Stimulated activated memory B cell treated with anti-CD40 and anti-IgM and Interleukin-4, amounts not matched to agents 10 μg/mL and 1 μg/mL and 100 μg/mL, for 72 hours (primary cell): ENCODE data around the gene SIRT2.

Source experiments
- ATAC-seq: fragments of 150-1000 bp; cut with Tn5 transposase; 2 replicates; pipeline ENCODE4 v1.10.0; 2021
- H3K27ac Mint-ChIP-seq: one replicate; pipeline ENCODE4 v1.8.0; 2022; ENCODE audit warnings: mild to moderate bottlenecking, mixed read lengths
- H3K27me3 Mint-ChIP-seq: one replicate; pipeline ENCODE4 v1.8.0; 2022; ENCODE audit warnings: mixed read lengths
- H3K36me3 Mint-ChIP-seq: one replicate; pipeline ENCODE4 v1.8.0; 2022; ENCODE audit warnings: mixed read lengths
- H3K4me1 Mint-ChIP-seq: one replicate; pipeline ENCODE4 v1.8.0; 2022; ENCODE audit warnings: mixed read lengths
- H3K4me3 Mint-ChIP-seq: one replicate; pipeline ENCODE4 v1.8.0; 2022; ENCODE audit warnings: mild to moderate bottlenecking, moderate library complexity, mixed read lengths
- H3K9me3 Mint-ChIP-seq: one replicate; pipeline ENCODE4 v1.8.0; 2022; ENCODE audit warnings: mixed read lengths

Gene SIRT2

DNA sequence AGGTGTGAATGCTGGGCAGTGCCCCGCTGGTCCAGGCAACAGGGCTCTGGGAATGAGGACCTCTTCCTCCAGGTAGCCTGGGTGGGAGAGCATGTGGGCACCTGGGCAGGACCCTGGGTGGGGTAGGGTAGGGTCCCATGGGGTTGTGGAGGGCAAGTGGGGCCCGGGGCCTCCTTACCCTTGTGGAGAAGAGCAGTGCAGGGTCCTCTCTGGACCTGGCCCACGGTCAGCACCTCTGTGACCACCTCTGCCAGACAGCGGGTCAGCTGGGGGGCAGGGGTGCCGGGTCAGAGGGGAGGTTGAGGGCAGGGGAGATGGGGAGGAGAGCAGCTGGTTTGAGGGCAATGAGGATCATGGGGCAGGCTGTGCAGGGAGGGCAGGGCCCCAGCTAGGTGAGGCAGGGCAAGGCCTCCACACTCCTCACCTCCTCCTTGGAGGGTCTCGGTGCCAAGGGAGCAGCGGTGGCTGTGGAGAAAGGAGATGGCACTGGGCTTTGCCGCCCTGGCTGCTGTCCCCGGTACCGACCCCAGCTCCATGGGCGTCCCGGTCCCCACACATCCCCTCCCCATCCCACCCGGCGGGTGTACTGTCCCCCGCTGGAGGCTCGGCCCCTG lies 12.1 kb upstream of the SIRT2 start:
- Mint-ChIP-seq H3K27ac (no peak overlapping the region), H3K4me1 (peaks cover 9% of the 10 kb centered on the region), H3K4me3 (no peak overlapping the region), H3K36me3 (peaks cover 62% of the 10 kb centered on the region), H3K27me3 (peaks cover 10% of the 10 kb centered on the region), H3K9me3 (no peaks in the 10 kb centered on the region)
- peak; percentile 34 for ATAC-seq

DNA sequence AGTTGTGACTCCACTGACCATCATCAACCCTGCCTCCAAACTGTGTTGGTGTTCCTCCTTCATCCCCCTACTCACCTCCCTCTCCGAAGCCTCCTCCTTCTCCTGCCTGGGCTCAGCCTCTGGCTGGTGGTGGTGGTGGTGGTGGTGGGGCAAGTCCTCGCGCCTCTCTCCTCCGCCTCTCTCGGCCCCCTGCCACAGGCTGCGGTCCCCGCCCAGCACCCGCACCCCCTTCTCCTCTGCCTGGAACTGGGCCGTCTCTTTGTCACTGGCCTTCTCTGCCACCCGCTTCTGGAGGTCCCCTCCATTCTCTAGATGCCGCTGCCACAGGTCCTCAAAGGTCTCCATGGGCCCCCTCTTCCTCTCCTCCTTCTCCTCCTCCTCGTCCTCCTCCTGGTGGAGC lies 11.1 kb upstream of the SIRT2 start:
- no peak overlapping the region for H3K4me3 Mint-ChIP-seq

DNA sequence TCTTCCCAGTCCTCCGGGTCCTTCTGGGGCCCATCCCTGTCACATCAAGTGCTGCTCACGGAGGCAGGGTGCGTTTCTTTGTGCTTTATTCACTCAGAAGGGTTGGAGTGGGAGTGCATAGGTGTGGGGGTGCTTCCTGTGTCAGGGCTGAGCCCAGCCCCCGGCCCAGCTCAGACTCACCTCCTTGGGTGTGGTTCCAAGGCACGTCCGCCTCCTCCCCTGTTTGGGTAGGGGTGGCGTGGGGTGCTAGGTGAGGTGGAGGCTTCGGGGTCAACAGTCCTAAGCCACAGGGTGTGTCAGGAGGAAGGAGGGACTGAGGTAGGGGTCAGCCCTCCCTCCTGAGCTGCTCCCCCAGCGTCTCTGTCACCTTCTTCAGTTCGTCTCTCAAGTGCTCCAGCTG lies 9.5 kb upstream of the SIRT2 start:
- Mint-ChIP-seq H3K4me1 (peaks cover 16% of the 10 kb centered on the region), H3K36me3 (peaks cover 56% of the 10 kb centered on the region), H3K4me3 (no peak overlapping the region), H3K27me3 (peaks cover 10% of the 10 kb centered on the region), H3K27ac (no peak overlapping the region), H3K9me3 (no peaks in the 10 kb centered on the region)
- no peak for ATAC-seq

More for the DNA sequence above, 11.1 kb upstream of the SIRT2 start:
- no peak for ATAC-seq
- H3K4me1 Mint-ChIP-seq: peaks cover 9% of the 10 kb centered on the region
- no peak overlapping the region for H3K27ac Mint-ChIP-seq
- peaks cover 53% of the 10 kb centered on the region for H3K36me3 Mint-ChIP-seq
- peaks cover 10% of the 10 kb centered on the region for H3K27me3 Mint-ChIP-seq
- no peaks in the 10 kb centered on the region for H3K9me3 Mint-ChIP-seq

DNA sequence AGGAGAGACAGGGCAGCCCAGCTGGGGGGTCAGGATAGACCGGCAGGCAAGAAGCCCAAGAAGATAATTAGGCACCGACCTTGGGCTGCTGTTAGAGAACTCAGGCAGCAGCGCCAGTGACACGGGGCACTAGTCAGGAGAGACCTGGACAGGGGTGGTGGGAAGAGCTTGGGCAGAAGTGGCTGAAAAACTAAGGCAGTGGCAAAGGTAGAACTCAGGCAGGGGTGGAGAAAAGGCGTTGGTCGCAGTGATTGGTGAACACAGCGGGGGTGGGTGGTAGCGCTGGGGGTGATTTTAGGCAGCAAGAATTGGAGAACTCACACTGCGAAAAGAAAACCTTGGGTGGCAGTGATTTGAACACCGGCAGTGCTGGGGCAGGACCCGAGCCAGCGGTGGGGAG lies 8.3 kb upstream of the SIRT2 start:
- peaks cover 51% of the 10 kb centered on the region for H3K36me3 Mint-ChIP-seq
- H3K27me3 Mint-ChIP-seq: peaks cover 10% of the 10 kb centered on the region
- H3K4me1 Mint-ChIP-seq: peaks cover 10% of the 10 kb centered on the region
- H3K4me3 Mint-ChIP-seq: no peak overlapping the region
- no peak overlapping the region for H3K27ac Mint-ChIP-seq
- ATAC-seq: no peak
- no peaks in the 10 kb centered on the region for H3K9me3 Mint-ChIP-seq

DNA sequence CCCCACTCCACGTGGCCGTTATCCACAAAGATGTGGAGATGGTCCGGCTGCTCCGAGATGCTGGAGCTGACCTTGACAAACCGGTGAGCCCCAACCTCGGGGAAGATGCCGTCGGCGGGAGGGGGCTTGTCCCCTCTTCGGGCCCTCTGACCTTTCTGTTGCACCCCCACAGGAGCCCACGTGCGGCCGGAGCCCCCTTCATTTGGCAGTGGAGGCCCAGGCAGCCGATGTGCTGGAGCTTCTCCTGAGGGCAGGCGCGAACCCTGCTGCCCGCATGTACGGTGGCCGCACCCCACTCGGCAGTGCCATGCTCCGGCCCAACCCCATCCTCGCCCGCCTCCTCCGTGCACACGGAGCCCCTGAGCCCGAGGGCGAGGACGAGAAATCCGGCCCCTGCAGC lies 7.8 kb upstream of the SIRT2 start:
- ATAC-seq: no peak
- Mint-ChIP-seq H3K4me3 (no peak overlapping the region), H3K36me3 (peaks cover 51% of the 10 kb centered on the region), H3K9me3 (no peaks in the 10 kb centered on the region), H3K4me1 (peaks cover 7% of the 10 kb centered on the region), H3K27ac (no peak overlapping the region), H3K27me3 (peaks cover 10% of the 10 kb centered on the region)

DNA sequence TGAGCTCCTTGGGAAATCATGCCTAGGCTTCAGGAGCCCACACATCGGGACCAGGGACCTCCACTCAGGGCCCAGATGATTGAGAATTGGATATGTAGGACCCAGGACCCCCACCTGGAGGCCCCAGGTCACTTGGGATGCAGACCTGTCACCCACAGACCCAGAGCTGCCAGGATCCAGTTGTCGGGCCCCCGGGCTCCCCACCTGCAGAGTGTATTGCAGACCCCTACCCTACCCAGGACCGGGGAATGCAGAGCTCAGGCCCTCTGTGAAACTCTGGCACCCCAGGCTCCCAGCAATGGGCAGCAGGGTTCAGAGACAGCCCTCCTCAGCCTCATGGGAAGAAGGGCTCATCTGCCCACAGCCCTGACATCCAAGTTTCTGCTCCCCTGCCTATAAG lies 6.2 kb upstream of the SIRT2 start:
- peaks cover 53% of the 10 kb centered on the region for H3K36me3 Mint-ChIP-seq
- H3K9me3 Mint-ChIP-seq: no peaks in the 10 kb centered on the region
- H3K4me3 Mint-ChIP-seq: no peak overlapping the region
- H3K27ac Mint-ChIP-seq: no peak overlapping the region
- peaks cover 17% of the 10 kb centered on the region for H3K4me1 Mint-ChIP-seq
- no peak for ATAC-seq
- peaks cover 3% of the 10 kb centered on the region for H3K27me3 Mint-ChIP-seq

DNA sequence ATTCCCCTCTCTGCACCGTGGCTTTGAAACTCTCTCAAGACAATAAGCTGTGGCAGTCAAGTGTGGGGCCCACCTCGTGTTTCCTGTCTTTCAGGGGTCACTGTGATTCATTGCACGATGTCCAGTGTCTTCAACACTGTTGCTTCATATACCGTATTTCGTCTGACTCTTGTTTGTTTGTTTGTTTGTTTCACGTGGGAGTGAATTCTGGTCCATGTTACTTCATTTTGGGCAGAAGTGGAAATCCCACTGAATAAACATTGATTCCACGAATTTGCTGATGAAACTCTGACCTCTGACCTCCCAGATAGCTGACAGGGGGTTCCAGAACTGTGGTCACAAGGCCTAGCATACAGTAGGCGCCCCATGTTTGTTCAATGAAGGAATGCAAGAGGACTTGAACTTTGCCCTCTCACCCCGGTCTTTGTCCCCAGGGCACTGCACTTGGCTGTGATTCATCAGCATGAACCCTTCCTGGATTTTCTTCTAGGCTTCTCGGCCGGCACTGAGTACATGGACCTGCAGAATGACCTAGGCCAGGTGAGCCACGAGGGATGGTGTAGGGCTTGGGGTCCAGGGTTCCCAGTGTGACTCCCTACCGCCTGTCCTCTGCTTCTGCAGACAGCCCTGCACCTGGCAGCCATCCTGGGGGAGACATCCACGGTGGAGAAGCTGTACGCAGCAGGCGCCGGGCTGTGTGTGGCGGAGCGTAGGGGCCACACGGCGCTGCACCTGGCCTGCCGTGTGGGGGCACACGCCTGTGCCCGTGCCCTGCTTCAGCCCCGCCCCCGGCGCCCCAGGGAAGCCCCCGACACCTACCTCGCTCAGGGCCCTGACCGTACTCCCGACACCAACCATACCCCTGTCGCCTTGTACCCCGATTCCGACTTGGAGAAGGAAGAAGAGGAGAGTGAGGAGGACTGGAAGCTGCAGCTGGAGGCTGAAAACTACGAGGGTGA lies 5.4 kb upstream of the SIRT2 start:
- no peak overlapping the region for H3K4me3 Mint-ChIP-seq
- H3K27me3 Mint-ChIP-seq: no peaks in the 10 kb centered on the region
- H3K9me3 Mint-ChIP-seq: no peaks in the 10 kb centered on the region
- peak; percentile 58 for ATAC-seq
- peaks cover 50% of the 10 kb centered on the region for H3K36me3 Mint-ChIP-seq
- H3K4me1 Mint-ChIP-seq: peaks cover 23% of the 10 kb centered on the region
- H3K27ac Mint-ChIP-seq: no peak overlapping the region

DNA sequence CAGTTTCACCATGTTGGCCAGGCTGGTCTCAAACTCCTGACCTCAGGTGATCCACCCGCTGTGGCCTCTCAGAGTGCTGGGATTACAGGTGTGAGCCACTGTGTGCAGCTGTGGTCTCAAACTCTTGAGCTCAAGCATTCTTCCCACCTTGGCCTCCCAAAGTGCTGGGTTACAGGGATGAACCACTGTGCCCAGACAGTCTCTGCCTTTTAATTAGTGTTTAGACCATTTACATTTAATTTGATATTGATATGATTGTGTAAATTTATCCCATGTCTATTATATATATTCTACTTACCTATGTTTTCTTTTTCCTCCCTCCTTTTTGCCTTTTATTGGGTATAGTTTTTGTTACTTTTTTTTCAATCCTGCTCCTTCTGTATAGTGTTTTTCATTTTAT lies 2.3 kb upstream of the SIRT2 start:
- Mint-ChIP-seq H3K9me3 (no peaks in the 10 kb centered on the region), H3K4me1 (peaks cover 45% of the 10 kb centered on the region), H3K4me3 (peak overlapping the region; percentile 27), H3K27ac (no peak overlapping the region), H3K36me3 (peaks cover 22% of the 10 kb centered on the region), H3K27me3 (no peaks in the 10 kb centered on the region)
- ATAC-seq: no peak

DNA sequence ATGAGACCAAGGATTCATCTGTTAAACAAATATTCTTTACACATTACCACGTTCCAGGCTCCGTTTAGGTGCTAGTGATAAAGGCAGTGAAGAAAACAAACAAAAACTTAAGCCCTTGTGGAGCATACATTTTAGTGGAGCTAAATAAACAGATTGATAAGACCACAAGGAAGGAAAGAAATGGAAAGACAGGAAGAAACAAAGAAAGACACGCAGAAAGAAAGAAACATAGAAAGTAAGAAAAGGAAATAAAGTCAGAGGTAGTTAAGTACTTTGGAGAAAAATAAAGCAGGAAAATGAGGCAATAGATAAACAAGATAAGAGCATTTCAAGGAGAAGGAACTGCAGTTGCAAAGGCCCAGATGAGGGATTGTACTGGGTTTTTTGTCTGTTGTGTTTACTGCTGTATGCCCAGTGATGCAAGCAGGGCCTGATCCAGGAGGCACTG lies 1.3 kb upstream of the SIRT2 start:
- no peak for ATAC-seq
- Mint-ChIP-seq H3K9me3 (no peaks in the 10 kb centered on the region), H3K27ac (peak overlapping the region; percentile 88), H3K4me3 (peak overlapping the region; percentile 94), H3K4me1 (peaks cover 48% of the 10 kb centered on the region), H3K36me3 (peaks cover 22% of the 10 kb centered on the region), H3K27me3 (no peaks in the 10 kb centered on the region)

DNA sequence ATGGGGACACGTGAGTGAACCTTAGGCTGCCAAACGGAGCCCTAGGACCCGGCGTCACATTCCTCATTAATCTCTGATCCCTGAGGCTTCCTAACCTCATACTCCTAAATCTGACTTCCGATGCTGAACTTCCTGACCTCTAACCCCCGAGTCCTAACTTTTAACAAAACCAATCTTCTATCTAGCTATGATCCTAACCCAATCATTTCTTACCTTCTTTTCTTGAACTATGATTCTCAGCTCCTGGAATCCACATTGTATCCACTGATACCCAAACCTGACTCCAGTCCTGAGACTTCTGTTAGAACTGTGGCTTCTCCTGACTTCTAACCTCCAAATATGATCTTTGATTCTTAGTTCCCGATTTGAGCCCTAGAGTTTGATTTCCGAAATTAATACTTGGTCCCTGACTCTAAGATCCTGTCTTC lies 798 bp upstream of the SIRT2 start:
- ATAC-seq: no peak
- no peaks in the 10 kb centered on the region for H3K9me3 Mint-ChIP-seq
- peak overlapping the region; percentile 94 for H3K4me3 Mint-ChIP-seq
- H3K4me1 Mint-ChIP-seq: peaks cover 53% of the 10 kb centered on the region
- no peaks in the 10 kb centered on the region for H3K27me3 Mint-ChIP-seq
- peaks cover 21% of the 10 kb centered on the region for H3K36me3 Mint-ChIP-seq
- peak overlapping the region; percentile 88 for H3K27ac Mint-ChIP-seq

DNA sequence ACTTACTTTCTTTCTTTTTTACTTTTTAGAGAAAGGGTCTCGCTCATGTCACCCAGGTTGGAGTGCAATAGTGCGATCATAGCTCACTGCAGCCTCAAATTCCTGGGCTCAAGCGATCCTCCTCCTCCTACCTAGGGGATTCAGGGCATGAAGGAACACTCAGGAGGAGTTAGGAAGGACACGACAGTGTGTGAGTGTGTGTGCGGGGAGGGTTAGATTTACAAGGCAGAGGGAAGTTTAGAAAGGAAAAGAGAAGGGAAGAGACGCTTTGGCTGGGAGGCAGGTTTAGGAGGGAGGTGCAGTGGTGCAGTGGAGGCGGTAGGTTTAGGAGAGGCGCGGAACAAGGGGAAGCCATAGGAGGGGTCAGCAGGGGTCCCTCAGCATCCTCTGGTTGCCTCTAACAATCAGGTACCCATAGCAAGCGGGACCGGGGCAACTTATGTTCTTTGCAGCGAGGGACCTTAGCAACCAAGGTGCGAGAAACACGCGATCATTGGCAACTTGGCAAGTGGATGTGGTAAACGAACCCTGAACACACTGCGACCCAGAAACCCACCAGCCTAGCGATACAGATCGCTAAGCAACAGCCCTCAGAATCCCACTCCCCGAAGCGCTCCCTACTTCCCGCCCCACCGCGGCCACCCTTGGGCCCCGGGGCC lies 501 bp downstream of the SIRT2 start:
- no peak for ATAC-seq
- H3K27me3 Mint-ChIP-seq: no peaks in the 10 kb centered on the region
- H3K9me3 Mint-ChIP-seq: no peaks in the 10 kb centered on the region
- H3K36me3 Mint-ChIP-seq: peaks cover 18% of the 10 kb centered on the region
- peak overlapping the region; percentile 88 for H3K27ac Mint-ChIP-seq
- H3K4me3 Mint-ChIP-seq: peak overlapping the region; percentile 94
- peaks cover 55% of the 10 kb centered on the region for H3K4me1 Mint-ChIP-seq

DNA sequence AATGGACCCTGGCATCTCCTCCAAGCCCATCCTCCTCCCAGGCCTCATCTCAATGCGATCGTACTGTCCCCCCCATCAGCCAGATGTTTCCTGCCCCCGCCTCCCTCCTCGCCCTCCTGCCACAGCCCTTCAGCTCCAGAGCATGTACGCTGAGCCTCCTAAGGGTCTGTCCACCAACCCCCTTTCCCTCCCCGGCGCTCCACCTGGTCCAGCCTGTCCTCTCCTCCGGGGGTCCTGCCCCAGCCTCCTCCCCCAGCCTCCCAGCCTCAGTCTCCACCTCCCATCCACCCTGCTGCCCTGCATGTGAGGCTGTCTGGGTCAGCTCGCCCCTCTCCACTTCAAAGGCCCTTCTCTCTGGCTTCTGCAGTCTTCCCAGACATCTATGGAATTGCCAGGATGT lies 4.5 kb downstream of the SIRT2 start:
- Mint-ChIP-seq H3K36me3 (peaks cover 11% of the 10 kb centered on the region), H3K27me3 (no peaks in the 10 kb centered on the region), H3K4me3 (no peak overlapping the region), H3K4me1 (peaks cover 39% of the 10 kb centered on the region), H3K9me3 (no peaks in the 10 kb centered on the region), H3K27ac (peak overlapping the region; percentile 59)
- ATAC-seq: no peak

DNA sequence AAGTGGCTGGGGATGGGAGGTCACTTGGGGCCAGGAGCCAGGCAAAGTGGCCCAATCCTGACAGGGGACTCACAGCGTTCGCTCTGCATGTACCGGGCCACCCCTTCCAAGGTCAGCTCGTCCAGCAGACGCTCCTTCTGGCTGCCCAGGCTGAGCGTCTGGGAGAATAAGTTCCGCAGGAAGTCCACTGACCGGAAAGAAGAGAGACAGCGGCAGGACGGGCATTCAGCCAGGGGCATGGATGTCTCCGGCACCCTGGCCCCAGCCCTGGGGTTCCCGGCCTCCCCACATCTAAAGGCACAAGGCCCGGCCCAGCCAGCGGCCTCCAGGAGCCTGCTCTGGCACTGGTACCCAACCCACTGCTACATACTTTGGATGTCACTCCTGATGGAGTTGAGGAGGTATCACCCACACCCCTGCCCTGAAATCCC lies 6.1 kb downstream of the SIRT2 start:
- no peak for ATAC-seq
- no peaks in the 10 kb centered on the region for H3K9me3 Mint-ChIP-seq
- H3K4me3 Mint-ChIP-seq: no peak overlapping the region
- H3K27ac Mint-ChIP-seq: no peak overlapping the region
- no peaks in the 10 kb centered on the region for H3K27me3 Mint-ChIP-seq
- H3K36me3 Mint-ChIP-seq: peaks cover 17% of the 10 kb centered on the region
- H3K4me1 Mint-ChIP-seq: peaks cover 30% of the 10 kb centered on the region

DNA sequence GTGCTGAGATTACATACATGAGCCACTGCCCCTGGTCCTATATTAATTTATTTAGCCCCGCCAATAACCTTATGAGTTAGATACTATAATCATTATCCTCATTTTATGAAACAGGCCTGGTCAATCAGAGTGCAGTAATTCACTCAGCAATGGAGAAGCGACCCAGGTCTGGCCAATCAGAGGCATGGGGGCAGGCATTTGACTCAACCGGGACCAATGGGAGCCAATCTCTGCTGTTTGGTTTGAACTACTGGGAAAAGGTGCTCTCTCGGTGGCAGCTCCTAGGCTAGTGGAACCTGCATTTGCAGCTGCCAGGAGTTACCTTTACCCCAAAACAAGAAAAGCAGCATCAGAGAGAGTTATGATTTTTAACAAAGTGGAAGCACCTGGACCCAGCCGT lies 6.6 kb downstream of the SIRT2 start:
- Mint-ChIP-seq H3K9me3 (no peaks in the 10 kb centered on the region), H3K27ac (no peak overlapping the region), H3K4me3 (no peak overlapping the region), H3K4me1 (peaks cover 25% of the 10 kb centered on the region), H3K27me3 (no peaks in the 10 kb centered on the region), H3K36me3 (peaks cover 17% of the 10 kb centered on the region)
- no peak for ATAC-seq

DNA sequence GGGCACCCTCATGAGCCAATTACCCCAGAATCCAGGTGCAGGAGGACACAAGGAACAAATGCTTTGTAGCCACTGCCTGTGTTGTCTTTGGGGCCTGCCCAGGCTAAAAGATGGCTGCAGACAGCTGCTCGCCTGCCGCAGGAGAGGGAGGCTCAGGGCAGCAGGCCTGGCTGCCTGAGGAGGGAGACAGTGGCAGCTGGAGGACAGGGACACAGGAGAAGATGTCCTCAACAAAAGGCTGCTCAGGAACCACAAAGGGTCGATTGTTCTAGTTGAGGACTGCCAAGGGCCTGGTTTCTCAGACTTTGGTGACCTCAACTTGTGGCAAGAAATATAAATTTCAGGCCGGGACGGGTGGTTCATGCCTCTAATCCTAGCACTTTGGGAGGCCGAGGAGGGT lies 7.6 kb downstream of the SIRT2 start:
- H3K27ac Mint-ChIP-seq: no peak overlapping the region
- H3K9me3 Mint-ChIP-seq: no peaks in the 10 kb centered on the region
- no peak overlapping the region for H3K4me3 Mint-ChIP-seq
- peaks cover 17% of the 10 kb centered on the region for H3K36me3 Mint-ChIP-seq
- ATAC-seq: no peak
- H3K27me3 Mint-ChIP-seq: no peaks in the 10 kb centered on the region
- peaks cover 17% of the 10 kb centered on the region for H3K4me1 Mint-ChIP-seq
